ENCODE measurements around the gene UBR3. TPM values are rescaled to one million over a fixed set of nuclear protein-coding genes. Genes with fewer than 3 reads are reported as not detected.

Gene UBR3
- total RNA-seq, 1 experiment from 2014 or later: 16.4 TPM

DNA sequence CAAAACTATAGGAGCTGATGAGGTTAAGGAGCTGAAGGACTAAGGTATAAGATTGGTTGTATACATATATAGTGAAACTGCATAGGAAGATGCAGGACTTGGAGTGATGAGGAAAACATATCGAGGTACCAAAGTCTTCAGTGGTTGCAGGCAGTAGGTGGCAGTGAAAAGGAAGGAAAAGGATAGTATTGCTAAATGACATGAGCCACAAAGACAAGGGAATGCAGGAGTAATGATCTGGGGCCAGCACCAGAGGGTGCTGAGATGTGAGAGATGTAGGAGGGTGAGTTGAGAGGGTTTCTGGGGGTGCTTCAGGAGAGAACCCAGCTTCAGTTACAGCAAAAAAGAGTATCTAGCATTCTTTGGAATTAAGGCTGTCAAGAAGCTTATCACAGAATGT lies 178.4 kb downstream of the UBR3 start (continued):
- TF ChIP-seq, protein P1, sequence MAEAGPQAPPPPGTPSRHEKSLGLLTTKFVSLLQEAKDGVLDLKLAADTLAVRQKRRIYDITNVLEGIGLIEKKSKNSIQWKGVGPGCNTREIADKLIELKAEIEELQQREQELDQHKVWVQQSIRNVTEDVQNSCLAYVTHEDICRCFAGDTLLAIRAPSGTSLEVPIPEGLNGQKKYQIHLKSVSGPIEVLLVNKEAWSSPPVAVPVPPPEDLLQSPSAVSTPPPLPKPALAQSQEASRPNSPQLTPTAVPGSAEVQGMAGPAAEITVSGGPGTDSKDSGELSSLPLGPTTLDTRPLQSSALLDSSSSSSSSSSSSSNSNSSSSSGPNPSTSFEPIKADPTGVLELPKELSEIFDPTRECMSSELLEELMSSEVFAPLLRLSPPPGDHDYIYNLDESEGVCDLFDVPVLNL (CRISPR knock-in tag; IDR thresholded peaks at IDR 0.05; ENCODE audit: borderline replicate concordance, low read depth): no peak
- TF ChIP-seq ZBTB21 (CRISPR knock-in tag; IDR thresholded peaks at IDR 0.05; ENCODE audit: borderline replicate concordance): no peak
- no peak for TF ChIP-seq CREM (CRISPR knock-in tag; IDR thresholded peaks at IDR 0.05)
- no peak for TF ChIP-seq PRRX2 (CRISPR knock-in tag; IDR thresholded peaks at IDR 0.05)
- no peak for TF ChIP-seq ARID4B (CRISPR knock-in tag; IDR thresholded peaks at IDR 0.05; ENCODE audit: borderline replicate concordance)
- TF ChIP-seq EMX1 (CRISPR knock-in tag; IDR thresholded peaks at IDR 0.05): no peak
- TF ChIP-seq, protein P2, sequence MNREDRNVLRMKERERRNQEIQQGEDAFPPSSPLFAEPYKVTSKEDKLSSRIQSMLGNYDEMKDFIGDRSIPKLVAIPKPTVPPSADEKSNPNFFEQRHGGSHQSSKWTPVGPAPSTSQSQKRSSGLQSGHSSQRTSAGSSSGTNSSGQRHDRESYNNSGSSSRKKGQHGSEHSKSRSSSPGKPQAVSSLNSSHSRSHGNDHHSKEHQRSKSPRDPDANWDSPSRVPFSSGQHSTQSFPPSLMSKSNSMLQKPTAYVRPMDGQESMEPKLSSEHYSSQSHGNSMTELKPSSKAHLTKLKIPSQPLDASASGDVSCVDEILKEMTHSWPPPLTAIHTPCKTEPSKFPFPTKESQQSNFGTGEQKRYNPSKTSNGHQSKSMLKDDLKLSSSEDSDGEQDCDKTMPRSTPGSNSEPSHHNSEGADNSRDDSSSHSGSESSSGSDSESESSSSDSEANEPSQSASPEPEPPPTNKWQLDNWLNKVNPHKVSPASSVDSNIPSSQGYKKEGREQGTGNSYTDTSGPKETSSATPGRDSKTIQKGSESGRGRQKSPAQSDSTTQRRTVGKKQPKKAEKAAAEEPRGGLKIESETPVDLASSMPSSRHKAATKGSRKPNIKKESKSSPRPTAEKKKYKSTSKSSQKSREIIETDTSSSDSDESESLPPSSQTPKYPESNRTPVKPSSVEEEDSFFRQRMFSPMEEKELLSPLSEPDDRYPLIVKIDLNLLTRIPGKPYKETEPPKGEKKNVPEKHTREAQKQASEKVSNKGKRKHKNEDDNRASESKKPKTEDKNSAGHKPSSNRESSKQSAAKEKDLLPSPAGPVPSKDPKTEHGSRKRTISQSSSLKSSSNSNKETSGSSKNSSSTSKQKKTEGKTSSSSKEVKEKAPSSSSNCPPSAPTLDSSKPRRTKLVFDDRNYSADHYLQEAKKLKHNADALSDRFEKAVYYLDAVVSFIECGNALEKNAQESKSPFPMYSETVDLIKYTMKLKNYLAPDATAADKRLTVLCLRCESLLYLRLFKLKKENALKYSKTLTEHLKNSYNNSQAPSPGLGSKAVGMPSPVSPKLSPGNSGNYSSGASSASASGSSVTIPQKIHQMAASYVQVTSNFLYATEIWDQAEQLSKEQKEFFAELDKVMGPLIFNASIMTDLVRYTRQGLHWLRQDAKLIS (CRISPR knock-in tag; IDR thresholded peaks at IDR 0.05; ENCODE audit: borderline replicate concordance): no peak
- TF ChIP-seq ZMAT4 (CRISPR knock-in tag; IDR thresholded peaks at IDR 0.05): no peak
- TF ChIP-seq, protein P3, sequence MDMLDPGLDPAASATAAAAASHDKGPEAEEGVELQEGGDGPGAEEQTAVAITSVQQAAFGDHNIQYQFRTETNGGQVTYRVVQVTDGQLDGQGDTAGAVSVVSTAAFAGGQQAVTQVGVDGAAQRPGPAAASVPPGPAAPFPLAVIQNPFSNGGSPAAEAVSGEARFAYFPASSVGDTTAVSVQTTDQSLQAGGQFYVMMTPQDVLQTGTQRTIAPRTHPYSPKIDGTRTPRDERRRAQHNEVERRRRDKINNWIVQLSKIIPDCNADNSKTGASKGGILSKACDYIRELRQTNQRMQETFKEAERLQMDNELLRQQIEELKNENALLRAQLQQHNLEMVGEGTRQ (CRISPR knock-in tag; IDR thresholded peaks at IDR 0.05): no peak
- no peak for TF ChIP-seq TEAD4 (CRISPR knock-in tag; IDR thresholded peaks at IDR 0.05)

GRCh38 chr2:170006587-170007325 lies 179.5 kb downstream of the UBR3 start:
- H3K9me3 Mint-ChIP-seq: no peaks in the 10 kb centered on the region
- ChIA-PET CTCF (interaction anchor here (0.7 to 1.1 kb wide), 6 partner anchors 14 to 355 kb away, joined by 3 to 4 read pairs (median 3); no protein-coding TSS in a partner anchor), POLR2A (no interaction called here)
- peaks cover 19% of the 10 kb centered on the region for H3K4me1 Mint-ChIP-seq
- ATAC-seq (no peak), DNase-seq (ENCODE audit: low spot score) (no peak)
- H3K36me3 Mint-ChIP-seq: peaks cover 8% of the 10 kb centered on the region
- H3K27ac Mint-ChIP-seq: no peak overlapping the region
- TF ChIP-seq ZNF138 (CRISPR knock-in tag; conservative IDR thresholded peaks at IDR 0.05) (no peak), SMAD3 (CRISPR knock-in tag; IDR thresholded peaks at IDR 0.05; ENCODE audit: borderline replicate concordance) (no peak), ZNF317 (CRISPR knock-in tag; IDR thresholded peaks at IDR 0.05; ENCODE audit: borderline replicate concordance, low read depth) (no peak), MXD4 (CRISPR knock-in tag; IDR thresholded peaks at IDR 0.05; ENCODE audit: borderline replicate concordance) (no peak), MYBL2 (CRISPR knock-in tag; IDR thresholded peaks at IDR 0.05) (no peak), NR1H2 (CRISPR knock-in tag; IDR thresholded peaks at IDR 0.05) (no peak), NR2C2 (CRISPR knock-in tag; IDR thresholded peaks at IDR 0.05) (no peak)
- TF ChIP-seq, protein P4, sequence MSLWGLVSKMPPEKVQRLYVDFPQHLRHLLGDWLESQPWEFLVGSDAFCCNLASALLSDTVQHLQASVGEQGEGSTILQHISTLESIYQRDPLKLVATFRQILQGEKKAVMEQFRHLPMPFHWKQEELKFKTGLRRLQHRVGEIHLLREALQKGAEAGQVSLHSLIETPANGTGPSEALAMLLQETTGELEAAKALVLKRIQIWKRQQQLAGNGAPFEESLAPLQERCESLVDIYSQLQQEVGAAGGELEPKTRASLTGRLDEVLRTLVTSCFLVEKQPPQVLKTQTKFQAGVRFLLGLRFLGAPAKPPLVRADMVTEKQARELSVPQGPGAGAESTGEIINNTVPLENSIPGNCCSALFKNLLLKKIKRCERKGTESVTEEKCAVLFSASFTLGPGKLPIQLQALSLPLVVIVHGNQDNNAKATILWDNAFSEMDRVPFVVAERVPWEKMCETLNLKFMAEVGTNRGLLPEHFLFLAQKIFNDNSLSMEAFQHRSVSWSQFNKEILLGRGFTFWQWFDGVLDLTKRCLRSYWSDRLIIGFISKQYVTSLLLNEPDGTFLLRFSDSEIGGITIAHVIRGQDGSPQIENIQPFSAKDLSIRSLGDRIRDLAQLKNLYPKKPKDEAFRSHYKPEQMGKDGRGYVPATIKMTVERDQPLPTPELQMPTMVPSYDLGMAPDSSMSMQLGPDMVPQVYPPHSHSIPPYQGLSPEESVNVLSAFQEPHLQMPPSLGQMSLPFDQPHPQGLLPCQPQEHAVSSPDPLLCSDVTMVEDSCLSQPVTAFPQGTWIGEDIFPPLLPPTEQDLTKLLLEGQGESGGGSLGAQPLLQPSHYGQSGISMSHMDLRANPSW (CRISPR knock-in tag; conservative IDR thresholded peaks at IDR 0.05; ENCODE audit: low read depth): no peak
- TF ChIP-seq, protein P5, sequence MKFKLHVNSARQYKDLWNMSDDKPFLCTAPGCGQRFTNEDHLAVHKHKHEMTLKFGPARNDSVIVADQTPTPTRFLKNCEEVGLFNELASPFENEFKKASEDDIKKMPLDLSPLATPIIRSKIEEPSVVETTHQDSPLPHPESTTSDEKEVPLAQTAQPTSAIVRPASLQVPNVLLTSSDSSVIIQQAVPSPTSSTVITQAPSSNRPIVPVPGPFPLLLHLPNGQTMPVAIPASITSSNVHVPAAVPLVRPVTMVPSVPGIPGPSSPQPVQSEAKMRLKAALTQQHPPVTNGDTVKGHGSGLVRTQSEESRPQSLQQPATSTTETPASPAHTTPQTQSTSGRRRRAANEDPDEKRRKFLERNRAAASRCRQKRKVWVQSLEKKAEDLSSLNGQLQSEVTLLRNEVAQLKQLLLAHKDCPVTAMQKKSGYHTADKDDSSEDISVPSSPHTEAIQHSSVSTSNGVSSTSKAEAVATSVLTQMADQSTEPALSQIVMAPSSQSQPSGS (CRISPR knock-in tag; IDR thresholded peaks at IDR 0.05; ENCODE audit: borderline replicate concordance, low read depth): no peak
- TF ChIP-seq, protein P3 (CRISPR knock-in tag; IDR thresholded peaks at IDR 0.05): no peak
- H3K27me3 Mint-ChIP-seq (ENCODE audit: low read depth): no peaks in the 10 kb centered on the region
- H3K4me3 Mint-ChIP-seq: no peak overlapping the region

Measured in WTC11 (cell line).